GM12891 (cell line): Measurements from ENCODE around the gene CDK14.

Source experiments
- DNase-seq: peaks from one replicate; pipeline ENCODE4 v3.0.0; 2011; ENCODE audit warnings: low spot score; ENCODE audit not compliant: insufficient read length
- FAIRE-seq: peaks from 2 replicates; lab custom pipeline; 2011; peaks lifted over from hg19 to GRCh38; lab: Jason Lieb, UNC
- PAX5 ChIP-seq: IDR thresholded peaks from 2 replicates; pipeline ENCODE4 v1.6.1; 2011; ENCODE audit warnings: low read length, moderate library complexity, mild to moderate bottlenecking; ENCODE audit not compliant: insufficient read depth, severe bottlenecking
- POLR2A ChIP-seq: IDR thresholded peaks from 2 replicates; pipeline ENCODE4 v1.6.1; 2011; ENCODE audit warnings: low read depth, low read length, control low read depth
- POLR2AphosphoS5 ChIP-seq: IDR thresholded peaks from 2 replicates; pipeline ENCODE4 v1.6.1; 2011; ENCODE audit warnings: low read depth, low read length, control low read depth
- POU2F2 ChIP-seq: IDR thresholded peaks from 2 replicates; pipeline ENCODE4 v1.6.1; 2011; ENCODE audit warnings: low read depth, mild to moderate bottlenecking, control low read depth, low read length, moderate library complexity
- SPI1 ChIP-seq: IDR thresholded peaks from 2 replicates; pipeline ENCODE4 v1.6.1; 2011; ENCODE audit warnings: low read depth, low read length, control low read depth
- TAF1 ChIP-seq: IDR thresholded peaks from 2 replicates; pipeline ENCODE4 v1.6.1; 2011; ENCODE audit warnings: low read depth, low read length, control low read depth

The CDK14 gene

GRCh38 chr7:91005841-91006240, 409.7 kb downstream of the CDK14 start:
- FAIRE-seq (no peak), DNase-seq (no peak)
- no peak for TF ChIP-seq SPI1
- no peak for TF ChIP-seq TAF1
- no peak for TF ChIP-seq PAX5
- no peak for TF ChIP-seq POLR2A
- no peak for TF ChIP-seq POU2F2
- no peak for TF ChIP-seq POLR2AphosphoS5

GRCh38 chr7:91007371-91007770, 411.2 kb downstream of the CDK14 start:
- no peak for TF ChIP-seq POLR2AphosphoS5
- TF ChIP-seq POLR2A = no peak
- no peak for TF ChIP-seq PAX5
- no peak for TF ChIP-seq SPI1
- TF ChIP-seq TAF1 = no peak
- no peak for TF ChIP-seq POU2F2
- no peak for FAIRE-seq
- DNase-seq = no peak

- no peak for FAIRE-seq
- TF ChIP-seq SPI1 = no peak
- TF ChIP-seq TAF1 = no peak
- TF ChIP-seq POU2F2 = no peak
- no peak for TF ChIP-seq PAX5
- TF ChIP-seq POLR2A = no peak
- TF ChIP-seq POLR2AphosphoS5 = no peak
Measured at GRCh38 chr7:91013078-91013477, 417.0 kb downstream of the CDK14 start.

GRCh38 chr7:91019686-91020385, 423.7 kb downstream of the CDK14 start:
- FAIRE-seq (no peak), DNase-seq (no peak)
- TF ChIP-seq POLR2AphosphoS5 (no peak), POLR2A (no peak), PAX5 (no peak), POU2F2 (no peak), SPI1 (no peak), TAF1 (no peak)

More at GRCh38 chr7:91013078-91013477, 417.0 kb downstream of the CDK14 start:
- DNase-seq = no peak

- FAIRE-seq (no peak), DNase-seq (no peak)
- TF ChIP-seq SPI1 = no peak
- TF ChIP-seq POLR2AphosphoS5 = no peak
- no peak for TF ChIP-seq POU2F2
- no peak for TF ChIP-seq POLR2A
Measured at GRCh38 chr7:91020636-91021385, 424.7 kb downstream of the CDK14 start.

GRCh38 chr7:91021956-91022355, 425.8 kb downstream of the CDK14 start:
- no peak for TF ChIP-seq POLR2A
- no peak for TF ChIP-seq TAF1
- TF ChIP-seq SPI1 = no peak
- no peak for TF ChIP-seq POLR2AphosphoS5
- TF ChIP-seq PAX5 = no peak
- FAIRE-seq (no peak), DNase-seq (no peak)

GRCh38 chr7:91025906-91026390, 429.8 kb downstream of the CDK14 start:
- DNase-seq = no peak
- TF ChIP-seq POU2F2 (no peak), POLR2AphosphoS5 (no peak), SPI1 (no peak), POLR2A (no peak), TAF1 (no peak), PAX5 (no peak)
- no peak for FAIRE-seq

- FAIRE-seq = no peak
- TF ChIP-seq SPI1 = peak; percentile 32; the same call in 1 of the 2 replicates
- TF ChIP-seq POU2F2 = no peak
Measured at GRCh38 chr7:91029688-91030087, 433.6 kb downstream of the CDK14 start.

GRCh38 chr7:91030680-91031380, 434.7 kb downstream of the CDK14 start:
- DNase-seq (no peak), FAIRE-seq (no peak)
- TF ChIP-seq POLR2AphosphoS5 (no peak), PAX5 (no peak), POU2F2 (no peak), SPI1 (no peak), TAF1 (no peak), POLR2A (no peak)

More at GRCh38 chr7:91029688-91030087, 433.6 kb downstream of the CDK14 start:
- no peak for DNase-seq

GRCh38 chr7:91031757-91032156, 435.6 kb downstream of the CDK14 start:
- DNase-seq = no peak
- no peak for FAIRE-seq

More at GRCh38 chr7:91031757-91032156, 435.6 kb downstream of the CDK14 start:
- no peak for TF ChIP-seq PAX5
- TF ChIP-seq POU2F2 = no peak
- no peak for TF ChIP-seq SPI1
- TF ChIP-seq TAF1 = no peak
- TF ChIP-seq POLR2A = no peak
- TF ChIP-seq POLR2AphosphoS5 = no peak
